ENCODE data around the gene TP73. TPM values are rescaled to one million over a fixed set of nuclear protein-coding genes. Genes with fewer than 3 reads are reported as not detected.

TP73 gene
- total RNA-seq, 1 experiment from 2014 or later = 11.9 TPM

DNA sequence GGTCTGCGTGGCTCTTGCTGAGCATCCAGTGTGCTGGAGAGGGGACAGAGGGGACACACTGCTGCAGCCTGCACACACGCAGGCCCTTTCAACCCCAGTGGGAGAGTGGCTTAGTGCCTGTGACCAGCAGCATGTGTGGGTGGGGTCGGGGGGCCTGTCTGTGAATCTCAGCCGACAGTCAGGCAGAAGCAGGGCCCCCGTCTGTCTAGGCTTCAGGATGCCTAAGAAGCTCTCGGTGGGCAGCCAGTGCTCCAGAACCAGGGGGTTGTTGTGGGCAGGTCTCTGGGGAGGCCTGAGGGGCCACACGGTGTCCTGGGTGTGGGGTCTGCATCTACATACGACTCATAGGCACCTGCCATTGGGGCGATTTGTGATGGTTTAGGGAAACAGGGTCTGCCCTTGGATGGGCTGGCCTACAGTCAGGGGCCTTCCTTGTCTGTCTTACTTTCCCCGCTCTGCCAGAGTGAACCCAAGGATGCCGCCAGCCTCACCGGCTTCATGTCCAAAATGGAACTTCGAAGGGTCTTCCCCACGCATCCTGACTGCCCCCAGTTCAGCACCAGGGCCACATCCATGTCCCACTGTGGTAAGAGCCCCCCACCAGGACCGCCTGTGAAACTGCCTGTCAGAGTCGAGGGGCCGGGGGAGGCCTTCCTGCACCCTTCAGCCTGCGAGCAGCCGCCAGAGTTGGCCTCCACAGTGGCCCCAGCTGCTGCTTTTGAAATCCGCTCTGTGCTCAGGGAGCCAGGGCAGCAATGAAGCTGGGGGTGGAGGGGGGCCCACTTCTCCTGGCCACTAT lies 101.5 kb downstream of the TP73 start:
- Mint-ChIP-seq H3K4me3 (ENCODE audit: unreplicated experiment) (no peak overlapping the region), H3K27ac (ENCODE audit: unreplicated experiment) (no peak overlapping the region), H3K36me3 (ENCODE audit: insufficient read depth, unreplicated experiment) (no peaks in the 10 kb centered on the region), H3K27me3 (ENCODE audit: insufficient read depth, unreplicated experiment) (no peaks in the 10 kb centered on the region), H3K4me1 (ENCODE audit: low read depth, unreplicated experiment) (no peaks in the 10 kb centered on the region), H3K9me3 (ENCODE audit: unreplicated experiment) (no peaks in the 10 kb centered on the region)
- intact Hi-C loops (cut with micrococcal nuclease; ENCODE audit: unreplicated experiment) = no loop called here
- BruUV-seq (replicated peaks) = no TSS peak
- no peak for DNase-seq
- Histone ChIP-seq H3K27me3 (replicated peaks; ENCODE audit: control insufficient read depth, insufficient read depth, low read length) (no peaks in the 10 kb centered on the region; the same call in 1 of the 2 replicates), H3K36me3 (ENCODE audit: control insufficient read depth, insufficient read depth, low read length) (no peaks in the 10 kb centered on the region), H3K9me3 (no peaks in the 10 kb centered on the region), H3K4me1 (no peaks in the 10 kb centered on the region), H3K4me3 (ENCODE audit: low read depth, low read length) (no peak overlapping the region)
- POLR2A ChIA-PET = no interaction called here
- CTCF ChIA-PET = interaction anchor here (0.7 kb wide), 1 partner anchor 1757 kb away, joined by 3 read pairs; no protein-coding TSS in a partner anchor
- TF ChIP-seq, protein P1, sequence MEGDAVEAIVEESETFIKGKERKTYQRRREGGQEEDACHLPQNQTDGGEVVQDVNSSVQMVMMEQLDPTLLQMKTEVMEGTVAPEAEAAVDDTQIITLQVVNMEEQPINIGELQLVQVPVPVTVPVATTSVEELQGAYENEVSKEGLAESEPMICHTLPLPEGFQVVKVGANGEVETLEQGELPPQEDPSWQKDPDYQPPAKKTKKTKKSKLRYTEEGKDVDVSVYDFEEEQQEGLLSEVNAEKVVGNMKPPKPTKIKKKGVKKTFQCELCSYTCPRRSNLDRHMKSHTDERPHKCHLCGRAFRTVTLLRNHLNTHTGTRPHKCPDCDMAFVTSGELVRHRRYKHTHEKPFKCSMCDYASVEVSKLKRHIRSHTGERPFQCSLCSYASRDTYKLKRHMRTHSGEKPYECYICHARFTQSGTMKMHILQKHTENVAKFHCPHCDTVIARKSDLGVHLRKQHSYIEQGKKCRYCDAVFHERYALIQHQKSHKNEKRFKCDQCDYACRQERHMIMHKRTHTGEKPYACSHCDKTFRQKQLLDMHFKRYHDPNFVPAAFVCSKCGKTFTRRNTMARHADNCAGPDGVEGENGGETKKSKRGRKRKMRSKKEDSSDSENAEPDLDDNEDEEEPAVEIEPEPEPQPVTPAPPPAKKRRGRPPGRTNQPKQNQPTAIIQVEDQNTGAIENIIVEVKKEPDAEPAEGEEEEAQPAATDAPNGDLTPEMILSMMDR (IDR thresholded peaks at IDR 0.05; ENCODE audit: insufficient read depth in 1 of 2, low read depth in 1 of 2, low read length in 1 of 2, severe bottlenecking in 1 of 2, unreplicated experiment in 1 of 2) = no peak

DNA sequence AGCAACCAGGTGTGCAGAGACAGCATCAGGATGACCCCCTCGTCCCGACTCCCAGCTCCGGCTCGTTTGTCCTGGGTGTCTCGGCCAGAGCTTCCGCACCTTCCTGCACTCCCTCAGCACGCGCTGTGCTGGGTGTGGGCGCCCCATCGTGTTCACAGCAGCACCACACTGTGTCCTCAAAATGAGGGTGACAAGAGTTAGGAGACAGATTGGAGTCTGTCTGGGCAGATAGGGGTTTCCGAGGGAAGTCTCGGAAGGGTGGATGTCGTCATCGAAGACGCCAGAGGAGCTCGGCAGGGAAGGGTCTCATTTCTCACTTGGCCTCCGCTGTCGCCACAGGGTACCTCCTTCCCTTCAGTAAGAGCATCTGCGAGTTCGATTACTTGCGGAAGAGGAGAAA lies 104.1 kb downstream of the TP73 start:
- Histone ChIP-seq H3K27me3 (replicated peaks; ENCODE audit: control insufficient read depth, insufficient read depth, low read length) (no peaks in the 10 kb centered on the region; the same call in 1 of the 2 replicates), H3K36me3 (ENCODE audit: control insufficient read depth, insufficient read depth, low read length) (no peaks in the 10 kb centered on the region), H3K4me1 (no peaks in the 10 kb centered on the region), H3K4me3 (ENCODE audit: low read depth, low read length) (no peak overlapping the region), H3K9me3 (no peaks in the 10 kb centered on the region)
- intact Hi-C loops (cut with micrococcal nuclease; ENCODE audit: unreplicated experiment) = no loop called here
- H3K4me1 Mint-ChIP-seq (ENCODE audit: low read depth, unreplicated experiment) = peaks cover 3% of the 10 kb centered on the region
- H3K36me3 Mint-ChIP-seq (ENCODE audit: insufficient read depth, unreplicated experiment) = no peaks in the 10 kb centered on the region
- BruUV-seq (replicated peaks) = no TSS peak
- H3K4me3 Mint-ChIP-seq (ENCODE audit: unreplicated experiment) = no peak overlapping the region
- DNase-seq = no peak
- H3K27ac Mint-ChIP-seq (ENCODE audit: unreplicated experiment) = no peak overlapping the region
- no peaks in the 10 kb centered on the region for H3K9me3 Mint-ChIP-seq (ENCODE audit: unreplicated experiment)
- POLR2A ChIA-PET = no interaction called here
- TF ChIP-seq, protein P1 (IDR thresholded peaks at IDR 0.05; ENCODE audit: insufficient read depth in 1 of 2, low read depth in 1 of 2, low read length in 1 of 2, severe bottlenecking in 1 of 2, unreplicated experiment in 1 of 2) = no peak
- peaks cover 10% of the 10 kb centered on the region for H3K27me3 Mint-ChIP-seq (ENCODE audit: insufficient read depth, unreplicated experiment)
- CTCF ChIA-PET = interaction anchor here (0.6 kb wide), 1 partner anchor 265 kb away, joined by 3 read pairs; no protein-coding TSS in a partner anchor

DNA sequence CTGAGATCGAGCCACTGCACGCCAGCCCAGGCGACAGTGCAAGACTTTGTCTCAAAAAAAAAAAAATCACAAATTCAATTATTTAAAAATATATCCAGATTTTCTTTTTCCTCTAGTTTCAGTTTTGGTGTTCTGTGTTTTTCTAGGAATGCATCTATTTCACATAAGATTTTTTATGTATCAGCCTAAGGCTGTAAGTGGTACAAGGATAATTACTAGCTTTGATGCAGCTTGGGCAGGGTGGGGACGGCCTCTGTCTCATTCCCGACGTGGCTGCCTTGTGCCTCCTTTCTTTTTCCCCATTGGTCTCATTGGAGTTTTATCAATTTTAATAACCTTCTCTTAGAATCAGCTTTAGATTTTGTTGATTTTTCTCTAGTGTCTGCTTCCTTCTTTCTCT lies 106.8 kb downstream of the TP73 start:
- TF ChIP-seq, protein P1 (IDR thresholded peaks at IDR 0.05; ENCODE audit: insufficient read depth in 1 of 2, low read depth in 1 of 2, low read length in 1 of 2, severe bottlenecking in 1 of 2, unreplicated experiment in 1 of 2) = no peak
- no peaks in the 10 kb centered on the region for H3K9me3 Mint-ChIP-seq (ENCODE audit: unreplicated experiment)
- no peak overlapping the region for H3K27ac Mint-ChIP-seq (ENCODE audit: unreplicated experiment)
- no TSS peak for BruUV-seq (replicated peaks)
- no peak overlapping the region for H3K4me3 ChIP-seq (ENCODE audit: low read depth, low read length)
- peaks cover 13% of the 10 kb centered on the region for H3K27me3 Mint-ChIP-seq (ENCODE audit: insufficient read depth, unreplicated experiment)
- no peaks in the 10 kb centered on the region for H3K9me3 ChIP-seq
- POLR2A ChIA-PET = no interaction called here
- H3K27me3 ChIP-seq (replicated peaks; ENCODE audit: control insufficient read depth, insufficient read depth, low read length) = no peaks in the 10 kb centered on the region; the same call in 1 of the 2 replicates
- H3K36me3 Mint-ChIP-seq (ENCODE audit: insufficient read depth, unreplicated experiment) = no peaks in the 10 kb centered on the region
- CTCF ChIA-PET = no interaction called here
- no peaks in the 10 kb centered on the region for H3K4me1 ChIP-seq
- no peak for DNase-seq
- peaks cover 6% of the 10 kb centered on the region for H3K4me1 Mint-ChIP-seq (ENCODE audit: low read depth, unreplicated experiment)
- H3K36me3 ChIP-seq (ENCODE audit: control insufficient read depth, insufficient read depth, low read length) = no peaks in the 10 kb centered on the region
- no peak overlapping the region for H3K4me3 Mint-ChIP-seq (ENCODE audit: unreplicated experiment)
- intact Hi-C loops (cut with micrococcal nuclease; ENCODE audit: unreplicated experiment) = no loop called here
